Tibial nerve (tissue), 4 donors: Measurements from ENCODE around the gene DIS3L. TPM values are rescaled to one million over a fixed set of nuclear protein-coding genes. Genes with fewer than 3 reads are reported as not detected.

Experiments used
- DNase-seq, 2 donors: peaks; one replicate each; pipeline ENCODE4 v3.0.0-alpha.2; 2019; ENCODE audit warnings: low spot score in 2 of 2
- H3K27ac ChIP-seq, 4 donors: fragments of 200-600 bp; sonication (generic) in 3 of 4; one replicate each; pipeline ENCODE4 v1.5.1; 2017 to 2019; ENCODE audit warnings: mild to moderate bottlenecking in 1 of 4
- H3K27me3 ChIP-seq, 2 donors: fragments of 200-600 bp; sonication (generic) in 1 of 2; one replicate each; pipeline versions ENCODE4 v1.5.1 to v1.6.0; 2017 to 2019
- H3K36me3 ChIP-seq, 3 donors: fragments of 200-600 bp; sonication (generic); one replicate each; pipeline ENCODE4 v1.5.1; 2018 to 2019
- H3K4me1 ChIP-seq, 4 donors: fragments of 200-600 bp; sonication (generic) in 3 of 4; one replicate each; pipeline ENCODE4 v1.5.1; 2017 to 2019
- H3K4me3 ChIP-seq, 4 donors: fragments of 200-600 bp; sonication (generic) in 3 of 4; one replicate each; pipeline ENCODE4 v1.5.1; 2017 to 2019; ENCODE audit warnings: mild to moderate bottlenecking in 1 of 4, moderate library complexity in 1 of 4
- H3K9me3 ChIP-seq, 4 donors: fragments of 200-600 bp; sonication (generic) in 3 of 4; one replicate each; pipeline ENCODE4 v1.5.1; 2017 to 2019
- EP300 ChIP-seq, 2 donors: sonication (generic); formaldehyde crosslinking; IDR thresholded peaks; one replicate each; pipeline ENCODE4 v1.6.1; 2017; ENCODE audit warnings: antibody characterized with exemption in 2 of 2, mild to moderate bottlenecking in 1 of 2
- POLR2A ChIP-seq, 2 donors: fragments of 450-650 bp; IDR thresholded peaks; one replicate each; pipeline ENCODE4 v1.6.1; 2017; ENCODE audit warnings: antibody characterized with exemption in 2 of 2, mild to moderate bottlenecking in 2 of 2, moderate library complexity in 2 of 2
- WGBS, 2 donors: methylation state at CpG; one replicate each; pipeline ENCODE4 v1.1.5; 2018; 5-methylcytosine and 5-hydroxymethylcytosine counted together
- total RNA-seq, 4 donors: library from RNA; depleted of rRNA; stranded (reverse); fragments of >200 nt; gene quantifications; one replicate each; pipeline ENCODE4 v1.1.0, GENCODE V29; 2016
- TF ChIP-seq, protein P1 (sequence below), 5 experiments: fragments of 200-600 bp in 3 of 5; fragments of 450-650 bp in 2 of 5; sonication (generic) in 3 of 5; IDR thresholded peaks; one replicate each; pipeline ENCODE4 v1.5.1; 2016 to 2019; ENCODE audit warnings: antibody characterized with exemption in 5 of 5, mild to moderate bottlenecking in 3 of 5, moderate library complexity in 2 of 5

Gene DIS3L
- total RNA-seq, 4 donors from 2014 or later = 23.9 to 44.8 (median 38.3) TPM

DNA sequence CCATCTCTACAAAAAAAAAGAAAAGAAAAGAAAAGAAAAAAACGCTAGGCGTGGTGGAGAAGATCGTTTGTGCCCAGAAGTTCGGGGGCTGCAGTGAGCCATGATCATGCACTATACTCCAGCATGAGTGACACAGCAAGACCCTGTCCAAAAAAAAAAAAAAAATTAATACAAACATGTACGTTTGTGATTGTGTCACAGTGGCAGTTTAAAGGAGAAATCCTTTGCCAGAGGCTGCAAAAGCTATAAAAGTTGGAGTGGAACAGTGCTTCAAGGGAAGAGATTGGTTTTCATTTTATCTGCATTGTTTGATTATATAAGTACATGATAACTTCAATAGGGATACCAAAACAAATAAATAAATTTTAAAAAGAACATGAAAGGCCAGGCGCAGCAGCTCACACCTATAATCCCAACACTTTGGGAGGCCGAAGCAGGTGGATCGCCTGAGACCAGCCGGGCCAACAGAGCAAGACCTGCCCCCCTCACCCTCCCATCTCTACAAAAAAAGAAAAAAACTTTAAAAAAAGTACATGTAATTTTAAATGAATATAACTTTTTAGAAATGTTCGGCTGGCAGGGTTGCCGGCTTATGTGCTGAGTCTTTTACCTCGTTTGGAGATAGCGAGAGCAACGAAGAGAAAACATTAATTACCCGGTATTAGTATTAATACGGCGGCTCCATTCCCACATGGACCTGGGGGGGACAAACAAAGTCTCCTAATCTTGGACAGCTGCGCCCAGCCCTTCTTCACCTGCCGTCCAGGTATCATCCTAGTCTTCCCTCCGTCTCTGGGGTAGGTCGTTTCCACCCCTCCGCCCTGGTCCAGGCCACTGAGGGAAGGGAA lies 573 bp upstream of the DIS3L start:
- H3K27me3 ChIP-seq = no peaks in the 10 kb centered on the region
- peak overlapping the region; percentile 66 to 93 (median 88) for H3K27ac ChIP-seq

GRCh38 chr15:66294157-66294931 lies 976 bp downstream of the DIS3L start:
- Histone ChIP-seq H3K9me3 (no peaks in the 10 kb centered on the region), H3K27me3 (no peaks in the 10 kb centered on the region), H3K4me1 (peaks cover 0 to 50% (median 17%) of the 10 kb centered on the region in 4 donors), H3K27ac (peak overlapping the region; percentile 66 to 93 (median 88)), H3K36me3 (peaks cover 0 to 11% (median 0%) of the 10 kb centered on the region in 3 donors), H3K4me3 (peak overlapping the region; percentile 65 to 80 (median 72))
- WGBS, 2 donors = 2 to 4% methylated on average over 16 of the region's 16 CpGs
- peak in 1 of 2 donors; percentile 12 for DNase-seq
- TF ChIP-seq EP300 (IDR thresholded peaks at IDR 0.05) = no peak
- TF ChIP-seq, protein P1, sequence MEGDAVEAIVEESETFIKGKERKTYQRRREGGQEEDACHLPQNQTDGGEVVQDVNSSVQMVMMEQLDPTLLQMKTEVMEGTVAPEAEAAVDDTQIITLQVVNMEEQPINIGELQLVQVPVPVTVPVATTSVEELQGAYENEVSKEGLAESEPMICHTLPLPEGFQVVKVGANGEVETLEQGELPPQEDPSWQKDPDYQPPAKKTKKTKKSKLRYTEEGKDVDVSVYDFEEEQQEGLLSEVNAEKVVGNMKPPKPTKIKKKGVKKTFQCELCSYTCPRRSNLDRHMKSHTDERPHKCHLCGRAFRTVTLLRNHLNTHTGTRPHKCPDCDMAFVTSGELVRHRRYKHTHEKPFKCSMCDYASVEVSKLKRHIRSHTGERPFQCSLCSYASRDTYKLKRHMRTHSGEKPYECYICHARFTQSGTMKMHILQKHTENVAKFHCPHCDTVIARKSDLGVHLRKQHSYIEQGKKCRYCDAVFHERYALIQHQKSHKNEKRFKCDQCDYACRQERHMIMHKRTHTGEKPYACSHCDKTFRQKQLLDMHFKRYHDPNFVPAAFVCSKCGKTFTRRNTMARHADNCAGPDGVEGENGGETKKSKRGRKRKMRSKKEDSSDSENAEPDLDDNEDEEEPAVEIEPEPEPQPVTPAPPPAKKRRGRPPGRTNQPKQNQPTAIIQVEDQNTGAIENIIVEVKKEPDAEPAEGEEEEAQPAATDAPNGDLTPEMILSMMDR (IDR thresholded peaks at IDR 0.05) = no peak
- no peak for TF ChIP-seq POLR2A (IDR thresholded peaks at IDR 0.05)

More for the DNA sequence above, 573 bp upstream of the DIS3L start:
- peak overlapping the region; percentile 65 to 80 (median 72) for H3K4me3 ChIP-seq
- peak in 1 of 2 donors; percentile 7 for DNase-seq
- TF ChIP-seq, protein P1 (IDR thresholded peaks at IDR 0.05) = no peak
- TF ChIP-seq EP300 (IDR thresholded peaks at IDR 0.05) (no peak), POLR2A (IDR thresholded peaks at IDR 0.05) (no peak)
- H3K4me1 ChIP-seq = peaks cover 0 to 58% (median 17%) of the 10 kb centered on the region in 4 donors
- no peaks in the 10 kb centered on the region for H3K36me3 ChIP-seq
- H3K9me3 ChIP-seq = no peaks in the 10 kb centered on the region
- WGBS, 2 donors = 14 to 19% methylated on average over 22 of the region's 22 CpGs

DNA sequence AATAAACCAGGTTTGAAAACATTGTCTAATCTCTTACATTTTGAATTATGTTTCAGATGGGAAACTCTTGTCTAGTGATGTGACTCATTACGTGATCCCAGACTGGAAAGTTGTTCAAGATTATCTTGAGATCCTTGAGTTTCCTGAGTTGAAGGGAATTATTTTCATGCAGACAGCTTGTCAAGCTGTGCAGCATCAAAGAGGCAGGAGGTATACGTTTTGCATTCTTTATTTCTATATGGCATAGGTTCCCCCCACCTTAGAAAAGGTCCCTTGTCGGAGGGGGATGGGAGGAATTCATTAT lies 1.5 kb downstream of the DIS3L start:
- 42 to 50% methylated on average over 3 of the region's 3 CpGs for WGBS, 2 donors
- H3K4me1 ChIP-seq = peaks cover 0 to 50% (median 17%) of the 10 kb centered on the region in 4 donors
- DNase-seq = no peak
- no peaks in the 10 kb centered on the region for H3K27me3 ChIP-seq
- TF ChIP-seq, protein P1 (IDR thresholded peaks at IDR 0.05) = no peak
- no peak for TF ChIP-seq POLR2A (IDR thresholded peaks at IDR 0.05)
- TF ChIP-seq EP300 (IDR thresholded peaks at IDR 0.05) = no peak
- peak overlapping the region in 2 of 4 donors; percentile 76 to 80 for H3K4me3 ChIP-seq
- H3K9me3 ChIP-seq = no peaks in the 10 kb centered on the region
- H3K36me3 ChIP-seq = peaks cover 0 to 16% (median 0%) of the 10 kb centered on the region in 3 donors
- H3K27ac ChIP-seq = peak overlapping the region in 3 of 4 donors; percentile 86 to 93 (median 90)

GRCh38 chr15:66296186-66296585 lies 2.8 kb downstream of the DIS3L start:
- Histone ChIP-seq H3K4me1 (peaks cover 0 to 50% (median 17%) of the 10 kb centered on the region in 4 donors), H3K4me3 (no peak overlapping the region), H3K36me3 (peaks cover 0 to 22% (median 0%) of the 10 kb centered on the region in 3 donors), H3K27me3 (no peaks in the 10 kb centered on the region), H3K27ac (no peak overlapping the region), H3K9me3 (no peaks in the 10 kb centered on the region)
- TF ChIP-seq POLR2A (IDR thresholded peaks at IDR 0.05) (no peak), EP300 (IDR thresholded peaks at IDR 0.05) (no peak)
- TF ChIP-seq, protein P1 (IDR thresholded peaks at IDR 0.05) = no peak
- no peak for DNase-seq
- WGBS, 2 donors = 67 to 73% methylated on average over 5 of the region's 5 CpGs
